Endothelial cell of umbilical vein (primary cell): ENCODE measurements around the gene GSTO2. TPM values are rescaled to one million over a fixed set of nuclear protein-coding genes. Genes with fewer than 3 reads are reported as not detected.

ENCODE experiments used
- BruUV-seq: library from RNA; stranded (reverse); fragments of 400-500 nt; replicated peaks from 2 replicates; lab custom pipeline; 2021; lab: Mats Ljungman, UMichigan
- CTCF ChIA-PET: fragments of 300-600, 350-600 bp; sonication (Branson Sonifier 250); formaldehyde crosslinking; loops from one replicate; lab custom pipeline; 2021; ENCODE audit warnings: antibody characterized with exemption, inconsistent platforms; lab: Charles Lee
- POLR2A ChIA-PET: fragments of 300-600, 350-600 bp; sonication (Branson Sonifier 250); formaldehyde crosslinking; loops from one replicate; lab custom pipeline; 2021; ENCODE audit warnings: antibody characterized with exemption, inconsistent platforms; lab: Charles Lee
- DNase-seq: peaks from one replicate; pipeline ENCODE4 v3.0.0-alpha.2; 2011; ENCODE audit warnings: low read depth, low spot score
- FAIRE-seq: peaks from 2 replicates; lab custom pipeline; 2011; peaks lifted over from hg19 to GRCh38; lab: Jason Lieb, UNC
- H2AFZ ChIP-seq: 2 replicates; pipeline ENCODE4 v1.6.0; 2012; ENCODE audit warnings: low read depth, low read length, control low read depth, inconsistent platforms
- H3K27ac ChIP-seq: 2 replicates; pipeline ENCODE4 v1.5.1; 2011; ENCODE audit warnings: low read depth, mild to moderate bottlenecking, control low read depth, low read length, moderate library complexity; ENCODE audit not compliant: insufficient read depth
- H3K27me3 ChIP-seq, 2 experiments: 2 replicates each; pipeline versions ENCODE4 v1.6.0 to v1.6.1; 2011; ENCODE audit warnings: low read length in 2 of 2, mixed read lengths in 1 of 2; ENCODE audit not compliant: control insufficient read depth in 2 of 2, insufficient read depth in 2 of 2
- H3K36me3 ChIP-seq, 2 experiments: 2 replicates in 1 of 2; 3 replicates in 1 of 2; pipeline ENCODE4 v1.5.1; 2011; ENCODE audit warnings: low read length in 2 of 2, mild to moderate bottlenecking in 1 of 2, moderate library complexity in 1 of 2; ENCODE audit not compliant: control insufficient read depth in 2 of 2, insufficient read depth in 2 of 2; ENCODE audit errors: extremely low read depth in 1 of 2
- H3K4me1 ChIP-seq: 3 replicates; pipeline ENCODE4 v1.5.1; 2011; ENCODE audit warnings: mild to moderate bottlenecking, low read length; ENCODE audit not compliant: control insufficient read depth, insufficient read depth; ENCODE audit errors: extremely low read depth
- H3K4me2 ChIP-seq: 2 replicates; pipeline ENCODE4 v1.6.1; 2011; ENCODE audit warnings: low read length, control low read depth, mixed read lengths; ENCODE audit not compliant: insufficient read depth
- H3K4me3 ChIP-seq, 3 experiments: fragments of 200-600 bp in 1 of 3; sonication (generic), shearing (Covaris generic) in 1 of 3; replicated peaks in 1 of 3; 2 replicates each; pipeline ENCODE4 v1.5.1; 2011 to 2016; ENCODE audit warnings: control low read depth in 3 of 3, low read length in 3 of 3, mild to moderate bottlenecking in 2 of 3, inconsistent platforms in 1 of 3, low read depth in 1 of 3, moderate library complexity in 1 of 3; ENCODE audit not compliant: insufficient read depth in 1 of 3
- H3K79me2 ChIP-seq: 2 replicates; pipeline ENCODE4 v1.6.0; 2012; ENCODE audit warnings: low read length, inconsistent platforms; ENCODE audit not compliant: control insufficient read depth, insufficient read depth
- H3K9ac ChIP-seq: replicated peaks from 2 replicates; pipeline ENCODE3; 2011; ENCODE audit warnings: low read length, control low read depth; ENCODE audit not compliant: insufficient read depth; ENCODE audit errors: extremely low read depth
- H3K9me1 ChIP-seq: replicated peaks from 3 replicates; pipeline ENCODE4 v1.6.0; 2011; ENCODE audit warnings: mild to moderate bottlenecking, low read length; ENCODE audit not compliant: control insufficient read depth, insufficient read depth; ENCODE audit errors: extremely low read depth
- H3K9me3 ChIP-seq: replicated peaks from 2 replicates; pipeline ENCODE4 v1.5.1; 2012; ENCODE audit warnings: low read length, inconsistent platforms; ENCODE audit not compliant: control insufficient read depth, insufficient read depth
- H4K20me1 ChIP-seq: replicated peaks from 2 replicates; pipeline ENCODE3; 2011; ENCODE audit warnings: mild to moderate bottlenecking, low read length; ENCODE audit not compliant: control insufficient read depth, insufficient read depth; ENCODE audit errors: extremely low read depth
- FOS ChIP-seq: IDR thresholded peaks from 2 replicates; pipeline ENCODE4 v1.6.1; 2011; ENCODE audit warnings: mild to moderate bottlenecking, low read length, moderate library complexity, borderline replicate concordance; ENCODE audit not compliant: insufficient read depth
- GATA2 ChIP-seq: IDR thresholded peaks from 2 replicates; pipeline ENCODE4 v1.7.0; 2011; ENCODE audit warnings: low read depth, mild to moderate bottlenecking, moderate library complexity, mixed read lengths, low read length; ENCODE audit not compliant: insufficient read length, insufficient read depth
- JUN ChIP-seq: IDR thresholded peaks from 2 replicates; pipeline ENCODE4 v1.6.1; 2011; ENCODE audit warnings: borderline replicate concordance, low read depth; ENCODE audit not compliant: insufficient read length, insufficient read depth
- MYC ChIP-seq: IDR thresholded peaks from one replicate; pipeline ENCODE4 v1.6.1; 2011; ENCODE audit warnings: mild to moderate bottlenecking, low read depth, low read length
- POLR2A ChIP-seq: IDR thresholded peaks from 2 replicates; pipeline ENCODE4 v1.6.1; 2012; ENCODE audit warnings: low read depth, mild to moderate bottlenecking, control low read depth, low read length
- POLR2AphosphoS5 ChIP-seq: IDR thresholded peaks from 2 replicates; pipeline ENCODE4 v1.6.1; 2012; ENCODE audit warnings: low read depth, mild to moderate bottlenecking, control low read depth, low read length, moderate library complexity; ENCODE audit not compliant: insufficient read depth
- dilution Hi-C: fragments of 300-500 bp; cut with MboI; formaldehyde crosslinking; loops from one replicate; pipeline ENCODE4 v1.15.0; 2019; ENCODE audit warnings: low sequenced_read_pairs; ENCODE audit not compliant: extremely low pct_ligation_motif_present
- intact Hi-C: fragments of 100-400 bp; cut with micrococcal nuclease; formaldehyde crosslinking; loops from one replicate; pipeline ENCODE4 v1.10.0; 2022
- polyA plus RNA-seq, 4 experiments: library from polyadenylated mRNA; depleted of rRNA in 3 of 4; stranded (reverse) in 3 of 4; unstranded in 1 of 4; fragments of >200 nt; gene quantifications; 2 replicates each; pipeline versions ENCODE4 v1.2.1 to v1.2.3, GENCODE V29; 2011 to 2012; ENCODE audit warnings: missing spikeins in 1 of 4
- total RNA-seq: library from RNA; stranded (reverse); gene quantifications from 2 replicates; pipeline ENCODE4 v1.2.3, GENCODE V29; 2021

Gene GSTO2
- total and polyA plus RNA-seq, 2 donors (not counting 3 experiments of a cell fraction or from before 2014, with no cell fraction given) = 0.84 to 1.4 TPM

DNA sequence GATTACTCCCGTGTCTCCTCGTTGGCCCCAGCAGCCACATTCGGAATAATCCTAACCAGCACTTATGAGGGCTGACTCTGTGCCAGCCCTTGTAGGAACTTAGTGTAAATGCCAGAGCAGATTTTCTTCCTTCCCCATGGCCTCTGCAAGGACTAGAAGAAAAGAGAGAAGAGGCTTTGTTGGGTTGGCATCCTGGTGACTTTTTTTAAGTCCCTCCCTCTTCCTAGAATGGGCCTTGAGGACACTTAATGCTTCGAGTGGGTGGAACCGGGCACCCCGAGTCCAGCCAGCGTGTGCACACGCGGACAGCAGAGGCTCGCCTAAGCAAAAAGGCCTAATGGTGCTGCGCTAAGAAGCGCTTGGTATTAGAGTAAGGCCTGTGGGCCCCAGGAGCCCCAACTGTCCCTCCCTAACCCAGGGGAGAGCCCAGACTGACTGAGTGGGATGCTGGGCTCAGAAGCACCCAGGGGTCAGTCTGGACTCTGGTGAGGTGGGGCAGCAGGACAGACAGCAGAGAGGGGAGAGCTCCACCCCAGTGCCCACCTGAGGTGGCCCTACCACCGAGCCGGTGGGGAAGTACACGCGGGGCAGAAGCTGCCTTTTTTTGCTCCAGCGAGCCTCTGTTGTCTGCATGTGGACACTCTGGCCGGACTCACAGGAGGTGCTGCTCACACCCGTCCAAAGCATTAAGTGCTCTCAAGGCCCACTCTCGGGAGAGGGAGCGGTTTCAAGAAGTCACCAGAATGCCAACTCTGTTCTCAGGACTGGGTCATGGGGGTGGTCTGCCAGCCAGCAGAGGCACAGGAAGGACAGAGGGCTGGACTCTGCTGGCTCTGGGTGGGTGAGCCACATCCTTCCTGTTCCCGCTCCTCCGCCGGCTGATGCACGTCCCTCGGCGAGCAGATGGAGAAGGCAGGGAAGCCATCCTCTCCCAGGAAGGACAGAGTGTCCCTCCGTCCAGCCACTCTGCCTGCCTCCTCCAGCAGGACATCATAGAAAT, 56.8 kb downstream of the GSTO2 start:
- peak; percentile 90 for FAIRE-seq

DNA sequence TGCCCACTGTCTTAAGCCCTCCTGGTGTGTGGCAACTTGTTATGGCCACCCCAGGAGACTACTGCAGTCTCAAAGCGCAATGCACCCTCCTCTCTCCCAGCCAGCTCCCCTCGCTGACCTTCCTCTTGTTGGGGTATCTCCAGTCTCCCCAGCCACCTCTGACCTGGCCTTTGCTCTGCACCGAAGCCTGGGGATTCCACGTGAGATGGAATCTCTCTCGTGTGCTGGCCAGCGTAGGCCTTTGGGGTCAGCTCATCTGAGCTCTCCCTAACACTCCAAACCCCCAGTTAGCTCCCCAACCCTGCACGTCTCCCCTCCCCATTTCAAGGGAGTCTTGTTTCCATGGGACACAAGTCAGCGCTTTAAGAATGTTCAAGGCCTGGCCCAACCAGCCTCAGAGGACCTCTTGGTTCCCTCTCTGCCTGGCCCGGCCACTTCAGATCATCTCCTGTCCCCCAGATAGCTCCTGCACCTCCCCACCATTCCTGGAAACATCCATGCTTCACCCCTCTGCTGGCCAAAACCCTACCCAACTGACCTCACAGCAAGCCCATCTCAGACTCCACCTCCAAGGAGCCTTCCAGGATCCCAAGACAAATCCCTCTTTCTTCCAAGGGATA, 58.1 kb downstream of the GSTO2 start:
- Histone ChIP-seq H3K9me3 (no peaks in the 10 kb centered on the region), H3K4me2 (peak overlapping the region; percentile 71), H3K27me3 (no peaks in the 10 kb centered on the region), H4K20me1 (no peaks in the 10 kb centered on the region), H3K9me1 (no peaks in the 10 kb centered on the region), H3K9ac (no peak overlapping the region), H3K27ac (peak overlapping the region; percentile 96), H3K4me1 (peaks cover 82% of the 10 kb centered on the region), H2AFZ (no peak overlapping the region), H3K36me3 (no peaks in the 10 kb centered on the region), H3K4me3 (no peak overlapping the region), H3K79me2 (peaks cover 88% of the 10 kb centered on the region)
- FAIRE-seq (no peak), DNase-seq (no peak)
- intact Hi-C loops = no loop called here
- ChIA-PET CTCF (interaction anchor here (3.9 kb wide), 1 partner anchor 21 kb away, joined by 33 read pairs; no protein-coding TSS in a partner anchor), POLR2A (no interaction called here)
- dilution Hi-C loops = no loop called here
- TF ChIP-seq GATA2 = no peak
- TF ChIP-seq POLR2AphosphoS5 = no peak
- TF ChIP-seq MYC = no peak
- no peak for TF ChIP-seq JUN
- TF ChIP-seq FOS = no peak
- TF ChIP-seq POLR2A = no peak
- BruUV-seq = no TSS peak

More for the DNA sequence above, 56.8 kb downstream of the GSTO2 start:
- no peaks in the 10 kb centered on the region for H3K27me3 ChIP-seq
- H2AFZ ChIP-seq = no peak overlapping the region
- peak overlapping the region; percentile 54 for H3K9ac ChIP-seq
- no peak overlapping the region for H3K4me3 ChIP-seq
- H3K79me2 ChIP-seq = peaks cover 94% of the 10 kb centered on the region
- dilution Hi-C loops (no loop called here), intact Hi-C loops (no loop called here)
- H3K4me2 ChIP-seq = peak overlapping the region; percentile 25
- peak overlapping the region; percentile 96 for H3K27ac ChIP-seq
- no peaks in the 10 kb centered on the region for H3K9me1 ChIP-seq
- no TSS peak for BruUV-seq
- H3K4me1 ChIP-seq = peaks cover 77% of the 10 kb centered on the region
- CTCF ChIA-PET = interaction anchor here (1.1 kb wide), 2 partner anchors 13 to 20 kb away, joined by 3 to 5 read pairs; partner anchors contain the start of gene ITPRIP
- H4K20me1 ChIP-seq = peaks cover 2% of the 10 kb centered on the region
- no peaks in the 10 kb centered on the region for H3K9me3 ChIP-seq
- TF ChIP-seq FOS (no peak), POLR2AphosphoS5 (peak; percentile 77)
- H3K36me3 ChIP-seq = no peaks in the 10 kb centered on the region
- peak; percentile 60 for DNase-seq
- POLR2A ChIA-PET = no interaction called here
